K562 (cell line): Measurements from ENCODE around the gene VPS13D. TPM values are rescaled to one million over a fixed set of nuclear protein-coding genes. Genes with fewer than 3 reads are reported as not detected.

ENCODE experiments used
- CCNT2 ChIP-seq: IDR thresholded peaks from 2 replicates; pipeline ENCODE4 v1.6.1; 2011; ENCODE audit warnings: borderline replicate concordance, low read depth, mild to moderate bottlenecking, moderate library complexity, mixed read lengths, low read length; ENCODE audit not compliant: insufficient read length; ENCODE audit errors: extremely low read depth
- HLTF ChIP-seq: fragments of 450-650 bp; IDR thresholded peaks from 2 replicates; pipeline ENCODE4 v1.6.1; 2016
- HNRNPL ChIP-seq: fragments of 200-400 bp; formaldehyde crosslinking; IDR thresholded peaks from 2 replicates; pipeline ENCODE4 v1.6.1; 2017; ENCODE audit warnings: low read depth, mild to moderate bottlenecking, low read length
- KAT7 ChIP-seq: sonication (generic); formaldehyde crosslinking; IDR thresholded peaks from 2 replicates; pipeline ENCODE4 v1.8.0; 2022; ENCODE audit warnings: missing genetic modification reagents, mild to moderate bottlenecking, borderline replicate concordance
- L3MBTL2 ChIP-seq: fragments of 450-650 bp; IDR thresholded peaks from 2 replicates; pipeline ENCODE4 v1.6.1; 2016; ENCODE audit warnings: mild to moderate bottlenecking, moderate library complexity
- SMARCA4 ChIP-seq: fragments of 450-650 bp; IDR thresholded peaks from 2 replicates; pipeline ENCODE4 v1.6.1; 2016
- STAG1 ChIP-seq: sonication (generic); formaldehyde crosslinking; IDR thresholded peaks from 2 replicates; pipeline ENCODE4 v1.5.0; 2020; ENCODE audit warnings: missing genetic modification reagents, borderline replicate concordance
- TCF3 ChIP-seq: sonication (generic); formaldehyde crosslinking; IDR thresholded peaks from 2 replicates; pipeline ENCODE4 v1.4.0; 2020; ENCODE audit warnings: mild to moderate bottlenecking, missing genetic modification reagents
- TRIM24 ChIP-seq, 2 experiments: fragments of 450-650 bp; IDR thresholded peaks; 2 replicates each; pipeline ENCODE4 v1.6.1; 2016
- ZBTB8A ChIP-seq: fragments of 450-650 bp; IDR thresholded peaks from 2 replicates; pipeline ENCODE4 v1.6.1; 2018; ENCODE audit warnings: mild to moderate bottlenecking, moderate library complexity; ENCODE audit not compliant: partially characterized antibody
- ZNF140 ChIP-seq: fragments of 250-450 bp; sonication (Bioruptor Pico); IDR thresholded peaks from 2 replicates; pipeline ENCODE4 v1.8.0; 2021; ENCODE audit warnings: moderate library complexity, mild to moderate bottlenecking, inconsistent platforms
- ZNF551 ChIP-seq: fragments of 250-450 bp; sonication (Bioruptor Pico); IDR thresholded peaks from 2 replicates; pipeline ENCODE4 v1.5.0; 2021; ENCODE audit warnings: mild to moderate bottlenecking, moderate library complexity
- polyA plus RNA-seq, 8 experiments: library from polyadenylated mRNA; depleted of rRNA in 4 of 8; stranded (reverse) in 5 of 8; unstranded in 3 of 8; fragments of >200 nt; fragmentation: Nextera tagmentation in 2 of 8; fragmentation: Illumina TruSeq in 1 of 8; extraction: Ambion mirVana in 2 of 8; extraction: Trizol in 1 of 8; gene quantifications; 2 replicates each; pipeline versions ENCODE4 v1.2.1 to v1.2.3, GENCODE V29; 2011 to 2014; ENCODE audit warnings: inconsistent platforms in 1 of 8, missing spikeins in 1 of 8
- total RNA-seq, 7 experiments: library from RNA; depleted of rRNA in 6 of 7; stranded (reverse); fragments of >200 nt in 6 of 7; fragmentation: Illumina TruSeq in 2 of 7; extraction: Trizol in 2 of 7; gene quantifications; 2 replicates each; pipeline versions ENCODE4 v1.2.1 to v1.2.3, GENCODE V29; 2011 to 2021; ENCODE audit warnings: low replicate concordance in 1 of 7
- TF ChIP-seq, protein P1 (sequence below): fragments of 450-650 bp; IDR thresholded peaks from 2 replicates; pipeline ENCODE4 v1.6.1; 2017; ENCODE audit warnings: mild to moderate bottlenecking, moderate library complexity
- TF ChIP-seq, protein P2 (sequence below): fragments of 250-450 bp; sonication (Bioruptor Pico); IDR thresholded peaks from 2 replicates; pipeline ENCODE4 v1.8.0; 2022; ENCODE audit warnings: moderate library complexity, mild to moderate bottlenecking, inconsistent platforms
- TF ChIP-seq, protein P3 (sequence below): sonication (generic); formaldehyde crosslinking; IDR thresholded peaks from 2 replicates; pipeline ENCODE4 v1.8.1; 2023; ENCODE audit warnings: mild to moderate bottlenecking, missing genetic modification reagents
- TF ChIP-seq, protein P4 (sequence below): fragments of 250-450 bp; sonication (Bioruptor Pico); IDR thresholded peaks from 2 replicates; pipeline ENCODE4 v1.9.0; 2021; ENCODE audit warnings: mild to moderate bottlenecking, inconsistent platforms
- TF ChIP-seq, protein P5 (sequence below): fragments of 450-650 bp; IDR thresholded peaks from 2 replicates; pipeline ENCODE4 v1.6.1; 2016

VPS13D gene
- total and polyA plus RNA-seq, 9 of the 15 experiments (the other 6 are each of a cell fraction or from before 2014, with no cell fraction given): 6.1 to 51.5 (median 38.5) TPM

DNA sequence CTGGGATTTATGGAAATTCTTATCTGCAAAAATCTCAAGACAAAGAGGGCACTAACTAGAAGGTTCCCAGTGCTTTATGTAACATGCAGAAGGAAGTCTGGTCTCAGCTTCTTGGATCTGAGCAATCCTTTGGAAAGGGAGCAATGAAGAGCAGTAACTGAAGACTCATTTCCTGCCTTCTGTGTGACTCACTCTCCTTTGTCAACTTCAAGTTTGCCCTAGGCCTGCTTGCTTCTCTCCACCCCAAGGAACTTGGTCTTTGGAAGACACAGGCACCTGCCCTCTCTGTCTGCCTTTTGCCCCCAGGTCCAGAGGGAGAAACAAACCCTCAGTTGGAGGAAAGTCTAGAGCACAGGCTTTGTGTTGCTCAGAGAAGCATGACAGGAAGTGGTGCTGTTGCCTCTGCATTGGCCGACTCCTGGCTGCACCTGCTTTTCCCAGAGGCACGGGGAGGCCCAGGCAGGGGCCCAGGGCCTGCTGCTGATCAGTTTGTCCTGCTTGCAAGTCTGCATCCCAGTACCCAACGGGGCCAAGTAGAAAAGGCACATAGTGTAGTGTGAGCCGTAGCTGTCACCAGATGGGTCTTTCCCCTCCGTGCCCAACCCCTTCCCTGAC, 251.0 kb downstream of the VPS13D start (continued):
- TF ChIP-seq STAG1 (CRISPR knock-in tag): no peak
- TF ChIP-seq ZNF140 (CRISPR knock-in tag): no peak
- TF ChIP-seq, protein P1, sequence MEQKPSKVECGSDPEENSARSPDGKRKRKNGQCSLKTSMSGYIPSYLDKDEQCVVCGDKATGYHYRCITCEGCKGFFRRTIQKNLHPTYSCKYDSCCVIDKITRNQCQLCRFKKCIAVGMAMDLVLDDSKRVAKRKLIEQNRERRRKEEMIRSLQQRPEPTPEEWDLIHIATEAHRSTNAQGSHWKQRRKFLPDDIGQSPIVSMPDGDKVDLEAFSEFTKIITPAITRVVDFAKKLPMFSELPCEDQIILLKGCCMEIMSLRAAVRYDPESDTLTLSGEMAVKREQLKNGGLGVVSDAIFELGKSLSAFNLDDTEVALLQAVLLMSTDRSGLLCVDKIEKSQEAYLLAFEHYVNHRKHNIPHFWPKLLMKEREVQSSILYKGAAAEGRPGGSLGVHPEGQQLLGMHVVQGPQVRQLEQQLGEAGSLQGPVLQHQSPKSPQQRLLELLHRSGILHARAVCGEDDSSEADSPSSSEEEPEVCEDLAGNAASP: no peak
- TF ChIP-seq, protein P2, sequence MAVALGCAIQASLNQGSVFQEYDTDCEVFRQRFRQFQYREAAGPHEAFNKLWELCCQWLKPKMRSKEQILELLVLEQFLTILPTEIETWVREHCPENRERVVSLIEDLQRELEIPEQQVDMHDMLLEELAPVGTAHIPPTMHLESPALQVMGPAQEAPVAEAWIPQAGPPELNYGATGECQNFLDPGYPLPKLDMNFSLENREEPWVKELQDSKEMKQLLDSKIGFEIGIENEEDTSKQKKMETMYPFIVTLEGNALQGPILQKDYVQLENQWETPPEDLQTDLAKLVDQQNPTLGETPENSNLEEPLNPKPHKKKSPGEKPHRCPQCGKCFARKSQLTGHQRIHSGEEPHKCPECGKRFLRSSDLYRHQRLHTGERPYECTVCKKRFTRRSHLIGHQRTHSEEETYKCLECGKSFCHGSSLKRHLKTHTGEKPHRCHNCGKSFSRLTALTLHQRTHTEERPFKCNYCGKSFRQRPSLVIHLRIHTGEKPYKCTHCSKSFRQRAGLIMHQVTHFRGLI: no peak
- TF ChIP-seq, protein P3, sequence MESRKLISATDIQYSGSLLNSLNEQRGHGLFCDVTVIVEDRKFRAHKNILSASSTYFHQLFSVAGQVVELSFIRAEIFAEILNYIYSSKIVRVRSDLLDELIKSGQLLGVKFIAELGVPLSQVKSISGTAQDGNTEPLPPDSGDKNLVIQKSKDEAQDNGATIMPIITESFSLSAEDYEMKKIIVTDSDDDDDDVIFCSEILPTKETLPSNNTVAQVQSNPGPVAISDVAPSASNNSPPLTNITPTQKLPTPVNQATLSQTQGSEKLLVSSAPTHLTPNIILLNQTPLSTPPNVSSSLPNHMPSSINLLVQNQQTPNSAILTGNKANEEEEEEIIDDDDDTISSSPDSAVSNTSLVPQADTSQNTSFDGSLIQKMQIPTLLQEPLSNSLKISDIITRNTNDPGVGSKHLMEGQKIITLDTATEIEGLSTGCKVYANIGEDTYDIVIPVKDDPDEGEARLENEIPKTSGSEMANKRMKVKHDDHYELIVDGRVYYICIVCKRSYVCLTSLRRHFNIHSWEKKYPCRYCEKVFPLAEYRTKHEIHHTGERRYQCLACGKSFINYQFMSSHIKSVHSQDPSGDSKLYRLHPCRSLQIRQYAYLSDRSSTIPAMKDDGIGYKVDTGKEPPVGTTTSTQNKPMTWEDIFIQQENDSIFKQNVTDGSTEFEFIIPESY (CRISPR knock-in tag): no peak
- no peak for TF ChIP-seq HNRNPL
- TF ChIP-seq ZNF551 (CRISPR knock-in tag): no peak
- TF ChIP-seq, protein P4, sequence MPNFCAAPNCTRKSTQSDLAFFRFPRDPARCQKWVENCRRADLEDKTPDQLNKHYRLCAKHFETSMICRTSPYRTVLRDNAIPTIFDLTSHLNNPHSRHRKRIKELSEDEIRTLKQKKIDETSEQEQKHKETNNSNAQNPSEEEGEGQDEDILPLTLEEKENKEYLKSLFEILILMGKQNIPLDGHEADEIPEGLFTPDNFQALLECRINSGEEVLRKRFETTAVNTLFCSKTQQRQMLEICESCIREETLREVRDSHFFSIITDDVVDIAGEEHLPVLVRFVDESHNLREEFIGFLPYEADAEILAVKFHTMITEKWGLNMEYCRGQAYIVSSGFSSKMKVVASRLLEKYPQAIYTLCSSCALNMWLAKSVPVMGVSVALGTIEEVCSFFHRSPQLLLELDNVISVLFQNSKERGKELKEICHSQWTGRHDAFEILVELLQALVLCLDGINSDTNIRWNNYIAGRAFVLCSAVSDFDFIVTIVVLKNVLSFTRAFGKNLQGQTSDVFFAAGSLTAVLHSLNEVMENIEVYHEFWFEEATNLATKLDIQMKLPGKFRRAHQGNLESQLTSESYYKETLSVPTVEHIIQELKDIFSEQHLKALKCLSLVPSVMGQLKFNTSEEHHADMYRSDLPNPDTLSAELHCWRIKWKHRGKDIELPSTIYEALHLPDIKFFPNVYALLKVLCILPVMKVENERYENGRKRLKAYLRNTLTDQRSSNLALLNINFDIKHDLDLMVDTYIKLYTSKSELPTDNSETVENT (CRISPR knock-in tag): no peak
- peak; percentile 48 for TF ChIP-seq TCF3 (CRISPR knock-in tag)
- no peak for TF ChIP-seq CCNT2
- peak; percentile 36; the same call in 1 of the 2 replicates for TF ChIP-seq L3MBTL2
- TF ChIP-seq HLTF: no peak
- no peak for TF ChIP-seq ZBTB8A
- TF ChIP-seq TRIM24 (IDR thresholded peaks at IDR 0.05): no peak
- TF ChIP-seq SMARCA4: peak; percentile 64
- TF ChIP-seq, protein P5, sequence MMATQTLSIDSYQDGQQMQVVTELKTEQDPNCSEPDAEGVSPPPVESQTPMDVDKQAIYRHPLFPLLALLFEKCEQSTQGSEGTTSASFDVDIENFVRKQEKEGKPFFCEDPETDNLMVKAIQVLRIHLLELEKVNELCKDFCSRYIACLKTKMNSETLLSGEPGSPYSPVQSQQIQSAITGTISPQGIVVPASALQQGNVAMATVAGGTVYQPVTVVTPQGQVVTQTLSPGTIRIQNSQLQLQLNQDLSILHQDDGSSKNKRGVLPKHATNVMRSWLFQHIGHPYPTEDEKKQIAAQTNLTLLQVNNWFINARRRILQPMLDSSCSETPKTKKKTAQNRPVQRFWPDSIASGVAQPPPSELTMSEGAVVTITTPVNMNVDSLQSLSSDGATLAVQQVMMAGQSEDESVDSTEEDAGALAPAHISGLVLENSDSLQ: no peak
- TF ChIP-seq KAT7 (CRISPR knock-in tag): no peak
